ENCODE data around the gene GUCY1A2. TPM values are rescaled to one million over a fixed set of nuclear protein-coding genes. Genes with fewer than 3 reads are reported as not detected.

The GUCY1A2 gene
- total and polyA plus RNA-seq, 12 donors, result 0.68 to 18.5 (median 8.1) TPM

- ATAC-seq (no peak), DNase-seq (no peak)
- Histone ChIP-seq H3K9me3 (no peaks in the 10 kb centered on the region), H3K27ac (no peak overlapping the region), H3K27me3 (no peaks in the 10 kb centered on the region), H3K4me1 (no peaks in the 10 kb centered on the region), H3K4me3 (no peak overlapping the region), H3K36me3 (no peaks in the 10 kb centered on the region)
- intact Hi-C loops (cut with DNase I), result no loop called here
- no peak for TF ChIP-seq CTCF (IDR thresholded peaks at IDR 0.05)
Measured at GRCh38 chr11:106706355-106706754, 311.9 kb downstream of the GUCY1A2 start.

GRCh38 chr11:106702805-106703204 is 315.5 kb downstream of the GUCY1A2 start:
- no peak for TF ChIP-seq CTCF (IDR thresholded peaks at IDR 0.05)
- 70 to 85% methylated on average over 3 of the region's 3 CpGs for WGBS, 2 donors
- DNase-seq (no peak), ATAC-seq (no peak)
- no peaks in the 10 kb centered on the region for H3K27me3 ChIP-seq
- intact Hi-C loops (cut with DNase I), result no loop called here
- no peaks in the 10 kb centered on the region for H3K4me1 ChIP-seq
- H3K9me3 ChIP-seq, result no peaks in the 10 kb centered on the region
- no peak overlapping the region for H3K27ac ChIP-seq
- H3K4me3 ChIP-seq, result no peak overlapping the region
- no peaks in the 10 kb centered on the region for H3K36me3 ChIP-seq

GRCh38 chr11:106697058-106697457 is 321.2 kb downstream of the GUCY1A2 start:
- intact Hi-C loops (cut with DNase I), result no loop called here
- H3K9me3 ChIP-seq, result peaks cover 0 to 1% (median 0%) of the 10 kb centered on the region in 11 donors
- TF ChIP-seq CTCF (IDR thresholded peaks at IDR 0.05), result no peak
- H3K27ac ChIP-seq, result no peak overlapping the region
- DNase-seq, result no peak
- no peak overlapping the region for H3K4me3 ChIP-seq
- H3K4me1 ChIP-seq, result no peaks in the 10 kb centered on the region
- H3K27me3 ChIP-seq, result no peaks in the 10 kb centered on the region
- 77 to 85% methylated on average over 2 of the region's 2 CpGs for WGBS, 2 donors
- no peak for ATAC-seq
- no peaks in the 10 kb centered on the region for H3K36me3 ChIP-seq

GRCh38 chr11:106695506-106695905 is 322.8 kb downstream of the GUCY1A2 start:
- H3K9me3 ChIP-seq, result peaks cover 0 to 1% (median 0%) of the 10 kb centered on the region in 11 donors
- no peak overlapping the region for H3K4me3 ChIP-seq
- H3K27ac ChIP-seq, result no peak overlapping the region
- intact Hi-C loops (cut with DNase I), result no loop called here
- WGBS, 2 donors, result 74 to 83% methylated on average over 2 of the region's 2 CpGs
- DNase-seq (no peak), ATAC-seq (no peak)
- no peaks in the 10 kb centered on the region for H3K4me1 ChIP-seq
- no peak for TF ChIP-seq CTCF (IDR thresholded peaks at IDR 0.05)
- no peaks in the 10 kb centered on the region for H3K36me3 ChIP-seq
- no peaks in the 10 kb centered on the region for H3K27me3 ChIP-seq

GRCh38 chr11:106694501-106694900 is 323.8 kb downstream of the GUCY1A2 start:
- no peaks in the 10 kb centered on the region for H3K4me1 ChIP-seq
- DNase-seq (no peak), ATAC-seq (no peak)
- H3K4me3 ChIP-seq, result no peak overlapping the region
- no peak overlapping the region for H3K27ac ChIP-seq
- TF ChIP-seq CTCF (IDR thresholded peaks at IDR 0.05), result no peak
- H3K27me3 ChIP-seq, result no peaks in the 10 kb centered on the region
- peaks cover 0 to 9% (median 0%) of the 10 kb centered on the region in 11 donors for H3K9me3 ChIP-seq
- H3K36me3 ChIP-seq, result no peaks in the 10 kb centered on the region
- intact Hi-C loops (cut with DNase I), result no loop called here
- 78 to 85% methylated on average over 5 of the region's 5 CpGs for WGBS, 2 donors
